H1 (cell line): ENCODE results near the gene TTC3. TPM values are rescaled to one million over a fixed set of nuclear protein-coding genes. Genes with fewer than 3 reads are reported as not detected.

Source experiments
- CTCF ChIA-PET: fragments of 300-600 bp; sonication (Branson Sonifier 250); formaldehyde crosslinking; loops from one replicate; lab custom pipeline; 2021; ENCODE audit not compliant: partially characterized antibody; lab: Charles Lee
- POLR2A ChIA-PET: fragments of 300-600 bp; sonication (Branson Sonifier 250); formaldehyde crosslinking; loops from one replicate; lab custom pipeline; 2021; ENCODE audit warnings: inconsistent platforms; ENCODE audit not compliant: partially characterized antibody; lab: Charles Lee
- DNase-seq, 2 experiments: peaks; one replicate each; pipeline versions ENCODE4 v3.0.0 to v3.0.0-alpha.2; 2010 to 2022; ENCODE audit warnings: low spot score in 2 of 2, low read depth in 1 of 2, mixed read lengths in 1 of 2
- FAIRE-seq: peaks from 2 replicates; lab custom pipeline; 2011; peaks lifted over from hg19 to GRCh38; lab: Jason Lieb, UNC
- H2AFZ ChIP-seq: 2 replicates; pipeline ENCODE4 v1.8.1; 2012; ENCODE audit warnings: low read length, inconsistent platforms
- H2AK5ac ChIP-seq: 2 replicates; pipeline ENCODE4 v1.6.1; 2013; ENCODE audit warnings: low read depth, low read length
- H2BK120ac ChIP-seq: replicated peaks from 2 replicates; pipeline ENCODE3; 2013; ENCODE audit warnings: low read depth, low read length, inconsistent platforms
- H2BK12ac ChIP-seq: 2 replicates; pipeline ENCODE4 v1.6.1; 2013; ENCODE audit warnings: low read depth, low read length
- H2BK15ac ChIP-seq: 2 replicates; pipeline ENCODE4 v1.6.1; 2013; ENCODE audit warnings: low read length
- H2BK20ac ChIP-seq: 2 replicates; pipeline ENCODE4 v1.6.1; 2013; ENCODE audit warnings: low read length
- H2BK5ac ChIP-seq: 2 replicates; pipeline ENCODE4 v1.6.1; 2013; ENCODE audit warnings: low read depth, low read length
- H3K14ac ChIP-seq: 2 replicates; pipeline ENCODE4 v1.6.1; 2013; ENCODE audit warnings: inconsistent platforms; ENCODE audit not compliant: insufficient read length
- H3K18ac ChIP-seq: 2 replicates; pipeline ENCODE4 v1.6.1; 2013; ENCODE audit warnings: low read length; ENCODE audit errors: extremely low read depth
- H3K23ac ChIP-seq: 2 replicates; pipeline ENCODE4 v1.6.1; 2013; ENCODE audit warnings: inconsistent platforms; ENCODE audit not compliant: insufficient read length
- H3K23me2 ChIP-seq: 2 replicates; pipeline ENCODE4 v1.6.1; 2013; ENCODE audit warnings: low read depth, low read length
- H3K27ac ChIP-seq: 2 replicates; pipeline ENCODE4 v1.6.1; 2011; ENCODE audit warnings: low read depth, low read length, inconsistent platforms
- H3K27me3 ChIP-seq, 4 experiments: replicated peaks in 1 of 4; 1 replicate in 1 of 4; 2 replicates in 3 of 4; pipeline versions ENCODE4 v1.6.1 to v1.8.1; 2011 to 2013; ENCODE audit warnings: low read length in 3 of 4, mild to moderate bottlenecking in 3 of 4, inconsistent platforms in 2 of 4, mixed read lengths in 2 of 4, moderate library complexity in 1 of 4; ENCODE audit not compliant: control insufficient read depth in 3 of 4, insufficient read depth in 3 of 4; ENCODE audit errors: extremely low read depth in 1 of 4
- H3K36me3 ChIP-seq, 4 experiments: 2 replicates each; pipeline versions ENCODE4 v1.6.1 to v1.8.1; 2011 to 2013; ENCODE audit warnings: mild to moderate bottlenecking in 4 of 4, low read length in 3 of 4, moderate library complexity in 2 of 4, control low read depth in 1 of 4, inconsistent platforms in 1 of 4; ENCODE audit not compliant: insufficient read depth in 4 of 4, control insufficient read depth in 2 of 4
- H3K4ac ChIP-seq: replicated peaks from 2 replicates; pipeline ENCODE3; 2013; ENCODE audit warnings: low read length, low read depth, mixed read lengths, inconsistent platforms; ENCODE audit not compliant: insufficient read length
- H3K4me1 ChIP-seq, 4 experiments: replicated peaks in 1 of 4; 1 replicate in 1 of 4; 2 replicates in 3 of 4; pipeline versions ENCODE4 v1.6.1 to v1.8.1; 2011 to 2013; ENCODE audit warnings: low read length in 3 of 4, inconsistent platforms in 2 of 4, mixed read lengths in 1 of 4; ENCODE audit not compliant: insufficient read depth in 4 of 4, control insufficient read depth in 3 of 4
- H3K4me2 ChIP-seq, 2 experiments: 2 replicates each; pipeline versions ENCODE4 v1.6.1 to v1.8.1; 2011 to 2013; ENCODE audit warnings: low read depth in 2 of 2, low read length in 2 of 2, control low read depth in 1 of 2, inconsistent platforms in 1 of 2, mild to moderate bottlenecking in 1 of 2; ENCODE audit not compliant: insufficient read depth in 1 of 2
- H3K4me3 ChIP-seq, 4 experiments: fragments of 200-600, 300-600 bp in 1 of 4; sonication (generic), shearing (Covaris generic), sonication (Bioruptor Twin) in 1 of 4; 2 replicates each; pipeline versions ENCODE4 v1.5.1 to v1.8.1; 2011 to 2016; ENCODE audit warnings: low read length in 4 of 4, low read depth in 3 of 4, control low read depth in 2 of 4, inconsistent platforms in 2 of 4, mild to moderate bottlenecking in 2 of 4, mixed read lengths in 1 of 4, moderate library complexity in 1 of 4; ENCODE audit not compliant: insufficient read depth in 2 of 4; ENCODE audit errors: extremely low read depth in 1 of 4
- H3K56ac ChIP-seq: replicated peaks from 2 replicates; pipeline ENCODE3; 2013; ENCODE audit warnings: low read depth, mild to moderate bottlenecking, mixed read lengths, low read length, inconsistent platforms; ENCODE audit not compliant: insufficient read length
- H3K79me1 ChIP-seq: 2 replicates; pipeline ENCODE4 v1.6.1; 2013; ENCODE audit warnings: low read depth, low read length, control low read depth
- H3K79me2 ChIP-seq, 2 experiments: 2 replicates each; pipeline versions ENCODE4 v1.6.1 to v1.8.1; 2012 to 2013; ENCODE audit warnings: low read length in 2 of 2, mild to moderate bottlenecking in 2 of 2, inconsistent platforms in 1 of 2; ENCODE audit not compliant: insufficient read depth in 2 of 2, control insufficient read depth in 1 of 2
- H3K9ac ChIP-seq, 4 experiments: replicated peaks in 1 of 4; 1 replicate in 1 of 4; 2 replicates in 3 of 4; pipeline versions ENCODE4 v1.6.1 to v1.8.1; 2011 to 2013; ENCODE audit warnings: low read depth in 3 of 4, low read length in 3 of 4, control low read depth in 2 of 4, mild to moderate bottlenecking in 2 of 4, moderate library complexity in 2 of 4, inconsistent platforms in 1 of 4; ENCODE audit errors: extremely low read depth in 1 of 4
- H3K9me3 ChIP-seq, 2 experiments: 2 replicates each; pipeline versions ENCODE4 v1.6.1 to v1.8.1; 2012 to 2013; ENCODE audit warnings: mild to moderate bottlenecking in 2 of 2, moderate library complexity in 2 of 2, control low read depth in 1 of 2, inconsistent platforms in 1 of 2, low read depth in 1 of 2, low read length in 1 of 2, mixed read lengths in 1 of 2; ENCODE audit not compliant: insufficient read depth in 2 of 2
- H4K20me1 ChIP-seq, 2 experiments: replicated peaks in 1 of 2; 2 replicates each; pipeline versions ENCODE3 to v1.8.1; 2011 to 2013; ENCODE audit warnings: inconsistent platforms in 2 of 2, low read length in 2 of 2, mild to moderate bottlenecking in 1 of 2; ENCODE audit not compliant: insufficient read depth in 2 of 2, control insufficient read depth in 1 of 2
- H4K5ac ChIP-seq: 2 replicates; pipeline ENCODE4 v1.6.1; 2013; ENCODE audit warnings: low read length, low read depth, mixed read lengths, inconsistent platforms; ENCODE audit not compliant: insufficient read length
- H4K8ac ChIP-seq: 2 replicates; pipeline ENCODE4 v1.8.0; 2013; ENCODE audit warnings: mild to moderate bottlenecking, moderate library complexity, low read length, inconsistent platforms; ENCODE audit not compliant: insufficient read depth; ENCODE audit errors: extremely low read depth
- H4K91ac ChIP-seq: replicated peaks from 2 replicates; pipeline ENCODE3; 2013; ENCODE audit warnings: low read length, mixed read lengths, inconsistent platforms; ENCODE audit not compliant: insufficient read length
- BACH1 ChIP-seq: IDR thresholded peaks from 2 replicates; pipeline ENCODE4 v1.6.1; 2012; ENCODE audit warnings: low read length, improper control_type of control experiment
- CREB1 ChIP-seq: IDR thresholded peaks from 2 replicates; pipeline ENCODE4 v1.6.1; 2012; ENCODE audit warnings: inconsistent platforms
- GABPA ChIP-seq: IDR thresholded peaks from 2 replicates; pipeline ENCODE4 v1.6.1; 2011; ENCODE audit warnings: mild to moderate bottlenecking, low read length, moderate library complexity, borderline replicate concordance; ENCODE audit not compliant: insufficient read depth
- HDAC6 ChIP-seq: IDR thresholded peaks from one replicate; pipeline ENCODE4 v1.7.1; 2012; ENCODE audit warnings: low read depth, mild to moderate bottlenecking, inconsistent platforms, low read length, moderate library complexity
- MAFK ChIP-seq: IDR thresholded peaks from 2 replicates; pipeline ENCODE4 v1.6.1; 2012; ENCODE audit warnings: low read depth, mild to moderate bottlenecking, improper control_type of control experiment, low read length
- RAD21 ChIP-seq, 2 experiments: IDR thresholded peaks in 1 of 2; conservative IDR thresholded peaks in 1 of 2; 2 replicates each; pipeline ENCODE4 v1.6.1; 2011; ENCODE audit warnings: low read depth in 2 of 2, low read length in 2 of 2, improper control_type of control experiment in 1 of 2, inconsistent platforms in 1 of 2, mild to moderate bottlenecking in 1 of 2, moderate library complexity in 1 of 2
- RXRA ChIP-seq: IDR thresholded peaks from 2 replicates; pipeline ENCODE4 v1.6.1; 2011; ENCODE audit warnings: low read depth, mild to moderate bottlenecking, low read length, moderate library complexity; ENCODE audit not compliant: insufficient read depth
- SIRT6 ChIP-seq: IDR thresholded peaks from one replicate; pipeline ENCODE4 v1.7.1; 2012; ENCODE audit warnings: low read length, inconsistent platforms
- SP1 ChIP-seq: IDR thresholded peaks from 2 replicates; pipeline ENCODE4 v1.6.1; 2011; ENCODE audit warnings: low read depth, low read length
- TAF1 ChIP-seq: IDR thresholded peaks from 2 replicates; pipeline ENCODE4 v1.6.1; 2011; ENCODE audit warnings: mild to moderate bottlenecking, low read depth, low read length
- TAF7 ChIP-seq: optimal IDR thresholded peaks from 2 replicates; pipeline ENCODE3; 2011; ENCODE audit warnings: low read depth, mild to moderate bottlenecking, inconsistent platforms, low read length, moderate library complexity, borderline replicate concordance
- YY1 ChIP-seq: IDR thresholded peaks from 2 replicates; pipeline ENCODE4 v1.6.1; 2011; ENCODE audit warnings: low read depth, mild to moderate bottlenecking, low read length
- ZNF274 ChIP-seq: IDR thresholded peaks from 2 replicates; pipeline ENCODE4 v1.7.0; 2012; ENCODE audit warnings: low read length, borderline replicate concordance; ENCODE audit errors: extremely low read depth
- WGBS, 2 experiments: shearing (Covaris generic) in 1 of 2; methylation state at CpG; one replicate each; pipeline versions ENCODE4 v1.1.6 to v1.1.7; 2013 to 2015; ENCODE audit warnings: low lambda C conversion rate in 2 of 2, mixed read lengths in 2 of 2, inconsistent platforms in 1 of 2, low coverage in 1 of 2, missing lambda C conversion rate in 1 of 2; ENCODE audit not compliant: insufficient replicate concordance in 2 of 2, insufficient coverage in 1 of 2, insufficient read length in 1 of 2; ENCODE audit errors: extremely low coverage in 1 of 2, missing lambda C conversion rate in 1 of 2; 5-methylcytosine and 5-hydroxymethylcytosine counted together
- polyA plus RNA-seq, 7 experiments: library from polyadenylated mRNA; depleted of rRNA in 3 of 7; stranded (reverse) in 5 of 7; unstranded in 2 of 7; fragments of >200 nt in 5 of 7; fragments of 200-250 nt in 2 of 7; gene quantifications; 1 replicate in 5 of 7; 2 replicates in 1 of 7; 4 replicates in 1 of 7; pipeline versions ENCODE4 v1.2.1 to v1.2.3, GENCODE V29; 2011 to 2013; ENCODE audit warnings: missing spikeins in 2 of 7, mixed read lengths in 2 of 7
- total RNA-seq: library from RNA; stranded (reverse); fragmentation: NEBNext Ultra II Directional; extraction: Animal tissue kit (Norgen Biotek cat#: 25700); gene quantifications from 2 replicates; pipeline ENCODE4 v1.2.1, GENCODE V29; 2021

The TTC3 gene
- total and polyA plus RNA-seq, 2 of the 8 experiments (the other 6 are each of a cell fraction or from before 2014, with no cell fraction given) = 11.0 to 36.2 TPM

- Histone ChIP-seq H2BK20ac (no peak overlapping the region), H4K91ac (no peak overlapping the region), H3K4me3 (no peak overlapping the region), H3K9me3 (no peaks in the 10 kb centered on the region), H2BK15ac (no peak overlapping the region), H3K4ac (no peak overlapping the region), H3K9ac (no peak overlapping the region), H2BK12ac (no peak overlapping the region), H4K8ac (no peak overlapping the region), H2AK5ac (no peak overlapping the region), H3K18ac (no peak overlapping the region), H3K27ac (no peak overlapping the region), H2BK5ac (no peak overlapping the region), H3K27me3 (no peaks in the 10 kb centered on the region), H2BK120ac (no peak overlapping the region), H3K79me1 (no peaks in the 10 kb centered on the region), H3K79me2 (no peaks in the 10 kb centered on the region), H4K20me1 (no peaks in the 10 kb centered on the region), H3K14ac (no peak overlapping the region), H2AFZ (no peak overlapping the region), H3K56ac (no peak overlapping the region), H4K5ac (no peak overlapping the region), H3K23me2 (no peaks in the 10 kb centered on the region), H3K4me1 (no peaks in the 10 kb centered on the region; a peak in 1 of 7 replicates), H3K36me3 (peaks cover 0 to 8% (median 0%) of the 10 kb centered on the region in 4 experiments; a peak in 3 of 8 replicates), H3K4me2 (no peak overlapping the region), H3K23ac (no peak overlapping the region)
- ChIA-PET POLR2A (no interaction called here), CTCF (interaction anchor here (0.7 to 2.0 kb wide), 4 partner anchors 13 to 687 kb away, joined by 3 to 4 read pairs (median 4); no protein-coding TSS in a partner anchor)
- TF ChIP-seq SIRT6 = no peak
- TF ChIP-seq TAF7 = no peak
- no peak for TF ChIP-seq BACH1
- TF ChIP-seq RAD21 (IDR thresholded peaks at IDR 0.05 in 1 of 2, conservative IDR thresholded peaks at IDR 0.05 in 1 of 2; ENCODE audit: low read depth in 2 of 2, low read length in 2 of 2) = no peak
- TF ChIP-seq MAFK = no peak
- TF ChIP-seq YY1 = no peak
- TF ChIP-seq GABPA = no peak
- TF ChIP-seq CREB1 = no peak
- no peak for TF ChIP-seq ZNF274
- TF ChIP-seq SP1 = no peak
- no peak for TF ChIP-seq RXRA
- no peak for TF ChIP-seq TAF1
- TF ChIP-seq HDAC6 = no peak
- WGBS, 2 experiments = 93% methylated on average over 9 of the region's 9 CpGs; no CpG with 5 or more reads in 1 of the 2 experiments
- FAIRE-seq (no peak), DNase-seq (no peak)
These were observed 111.9 kb downstream of the TTC3 start for GRCh38 chr21:37184784-37185593.
